SK-N-SH (cell line): ENCODE results near the gene TUBD1. TPM values are rescaled to one million over a fixed set of nuclear protein-coding genes. Genes with fewer than 3 reads are reported as not detected.
A peak's percentile ranks its signal among the peaks of the same experiment; 100 is the strongest.

Source experiments
- CTCF ChIA-PET: fragments of 300-600, 350-600 bp; formaldehyde crosslinking; extraction: SDS; loops from one replicate; lab custom pipeline; 2021; lab: Yijun Ruan, JAX
- POLR2A ChIA-PET: fragments of 350-600 bp; sonication (Branson Sonifier 250); formaldehyde crosslinking; extraction: SDS; loops from one replicate; lab custom pipeline; 2020; ENCODE audit warnings: antibody characterized with exemption, inconsistent platforms; lab: Yijun Ruan, JAX
- DNase-seq: peaks from one replicate; pipeline ENCODE4 v3.0.0; 2012
- H2AFZ ChIP-seq: fragments of 200-600 bp; sonication (generic); 2 replicates; pipeline ENCODE4 v1.8.1; 2016; ENCODE audit warnings: antibody characterized with exemption, mild to moderate bottlenecking, low read depth
- H3F3A ChIP-seq: fragments of 200-600 bp; sonication (generic); replicated peaks from 2 replicates; pipeline ENCODE3; 2016; ENCODE audit warnings: antibody characterized with exemption, mild to moderate bottlenecking; ENCODE audit not compliant: insufficient read depth
- H3K27ac ChIP-seq, 2 experiments: fragments of 200-500 bp in 1 of 2; fragments of 200-600 bp in 1 of 2; sonication (Bioruptor generic) in 1 of 2; sonication (generic), shearing (Covaris generic) in 1 of 2; 2 replicates each; pipeline versions ENCODE4 v1.5.1 to v1.6.1; 2014 to 2016; ENCODE audit warnings: low read depth in 2 of 2, inconsistent platforms in 1 of 2, low read length in 1 of 2, mild to moderate bottlenecking in 1 of 2, mixed read lengths in 1 of 2
- H3K27me3 ChIP-seq: fragments of 200-600 bp; sonication (generic), shearing (Covaris generic); 2 replicates; pipeline ENCODE4 v1.6.1; 2016; ENCODE audit warnings: mixed run types; ENCODE audit not compliant: insufficient read depth
- H3K36me3 ChIP-seq, 2 experiments: fragments of 200-500 bp in 1 of 2; fragments of 200-600 bp in 1 of 2; sonication (Bioruptor generic) in 1 of 2; sonication (generic) in 1 of 2; replicated peaks in 1 of 2; 2 replicates each; pipeline versions ENCODE3 to v1.5.1; 2014 to 2016; ENCODE audit warnings: low read length in 1 of 2, mild to moderate bottlenecking in 1 of 2; ENCODE audit not compliant: insufficient read depth in 2 of 2, control insufficient read depth in 1 of 2
- H3K4me1 ChIP-seq, 2 experiments: fragments of 200-500 bp in 1 of 2; fragments of 200-600 bp in 1 of 2; sonication (Bioruptor generic) in 1 of 2; sonication (generic), shearing (Covaris generic) in 1 of 2; 2 replicates each; pipeline versions ENCODE4 v1.5.1 to v1.6.1; 2014 to 2016; ENCODE audit warnings: low read depth in 1 of 2, low read length in 1 of 2, mixed run types in 1 of 2; ENCODE audit not compliant: insufficient read depth in 2 of 2, control insufficient read depth in 1 of 2
- H3K4me2 ChIP-seq: fragments of 200-600 bp; sonication (generic), shearing (Covaris generic); 2 replicates; pipeline ENCODE4 v1.6.1; 2017; ENCODE audit warnings: mixed run types
- H3K4me3 ChIP-seq, 2 experiments: fragments of 200-500 bp in 1 of 2; fragments of 200-600 bp in 1 of 2; sonication (Bioruptor generic) in 1 of 2; sonication (generic), shearing (Covaris generic) in 1 of 2; 2 replicates each; pipeline versions ENCODE4 v1.5.1 to v1.8.1; 2014 to 2016; ENCODE audit warnings: low read depth in 2 of 2, inconsistent platforms in 1 of 2, low read length in 1 of 2, mild to moderate bottlenecking in 1 of 2, mixed read lengths in 1 of 2, moderate library complexity in 1 of 2
- H3K79me2 ChIP-seq: fragments of 200-600 bp; sonication (generic); 2 replicates; pipeline ENCODE4 v1.8.1; 2017; ENCODE audit warnings: mild to moderate bottlenecking; ENCODE audit not compliant: insufficient read depth
- H3K9ac ChIP-seq: fragments of 200-600 bp; sonication (generic); 2 replicates; pipeline ENCODE4 v1.6.1; 2017; ENCODE audit warnings: mixed run types
- H3K9me2 ChIP-seq: fragments of 200-600 bp; sonication (generic); 2 replicates; pipeline ENCODE4 v1.6.1; 2017; ENCODE audit warnings: mixed run types
- H3K9me3 ChIP-seq: fragments of 200-600 bp; sonication (generic); 2 replicates; pipeline ENCODE4 v1.6.1; 2017; ENCODE audit warnings: mixed run types, mild to moderate bottlenecking, moderate library complexity
- H4K20me1 ChIP-seq: fragments of 200-600 bp; sonication (generic); 2 replicates; pipeline ENCODE4 v1.6.1; 2017; ENCODE audit warnings: mild to moderate bottlenecking, mixed run types; ENCODE audit not compliant: insufficient read depth
- ELF1 ChIP-seq: IDR thresholded peaks from 2 replicates; pipeline ENCODE4 v1.4.0; 2012
- EZH2phosphoT487 ChIP-seq: fragments of 200-600 bp; sonication (generic); IDR thresholded peaks from 2 replicates; pipeline ENCODE4 v1.6.1; 2017; ENCODE audit warnings: low read depth, mixed run types, mild to moderate bottlenecking, antibody characterized with exemption, moderate library complexity, borderline replicate concordance
- IRF3 ChIP-seq: fragments of 150-350 bp; IDR thresholded peaks from 2 replicates; pipeline ENCODE4 v1.6.1; 2016; ENCODE audit warnings: mild to moderate bottlenecking, low read depth, low read length
- MAX ChIP-seq: IDR thresholded peaks from 2 replicates; pipeline ENCODE4 v1.4.0; 2012; ENCODE audit warnings: low read depth
- MEF2A ChIP-seq: IDR thresholded peaks from 2 replicates; pipeline ENCODE4 v1.4.0; 2012; ENCODE audit warnings: low read depth, borderline replicate concordance
- MXI1 ChIP-seq: IDR thresholded peaks from 2 replicates; pipeline ENCODE4 v1.6.1; 2012; ENCODE audit warnings: mild to moderate bottlenecking, low read depth, low read length, improper control_type of control experiment
- PBX3 ChIP-seq: IDR thresholded peaks from 2 replicates; pipeline ENCODE4; 2012
- POLR2AphosphoS5 ChIP-seq: IDR thresholded peaks from 2 replicates; pipeline ENCODE4 v1.6.1; 2012; ENCODE audit warnings: low read depth, low read length
- RAD21 ChIP-seq: IDR thresholded peaks from 2 replicates; pipeline ENCODE4 v1.6.1; 2012; ENCODE audit warnings: mild to moderate bottlenecking, low read length
- REST ChIP-seq: IDR thresholded peaks from 2 replicates; pipeline ENCODE4 v1.6.1; 2012; ENCODE audit warnings: mild to moderate bottlenecking, low read depth, low read length, moderate library complexity
- RFX5 ChIP-seq: IDR thresholded peaks from 2 replicates; pipeline ENCODE4 v1.6.1; 2012; ENCODE audit warnings: mild to moderate bottlenecking, improper control_type of control experiment, low read length
- RXRA ChIP-seq: IDR thresholded peaks from 2 replicates; pipeline ENCODE4 v1.4.0; 2012; ENCODE audit warnings: low read depth, mild to moderate bottlenecking, borderline replicate concordance
- SIN3A ChIP-seq: IDR thresholded peaks from 2 replicates; pipeline ENCODE4 v1.6.1; 2012; ENCODE audit warnings: low read depth, mild to moderate bottlenecking, low read length, moderate library complexity, borderline replicate concordance
- SMC3 ChIP-seq: IDR thresholded peaks from 2 replicates; pipeline ENCODE4 v1.6.1; 2012; ENCODE audit warnings: low read depth, low read length, improper control_type of control experiment
- TCF12 ChIP-seq: IDR thresholded peaks from 2 replicates; pipeline ENCODE4 v1.4.0; 2012
- TEAD4 ChIP-seq: IDR thresholded peaks from 2 replicates; pipeline ENCODE4 v1.4.0; 2012; ENCODE audit warnings: mild to moderate bottlenecking, borderline replicate concordance; ENCODE audit not compliant: insufficient read depth
- USF1 ChIP-seq: IDR thresholded peaks from 2 replicates; pipeline ENCODE4 v1.4.0; 2012; ENCODE audit warnings: low read depth, borderline replicate concordance
- USF2 ChIP-seq: fragments of 150-350 bp; IDR thresholded peaks from 2 replicates; pipeline ENCODE4 v1.6.1; 2017; ENCODE audit warnings: antibody characterized with exemption, low read length, low read depth, borderline replicate concordance
- YY1 ChIP-seq: IDR thresholded peaks from 2 replicates; pipeline ENCODE4 v1.4.0; 2012; ENCODE audit warnings: low read depth, mild to moderate bottlenecking
- ZBTB33 ChIP-seq: IDR thresholded peaks from 2 replicates; pipeline ENCODE4 v1.4.0; 2012; ENCODE audit warnings: low read depth, borderline replicate concordance
- WGBS: methylation state at CpG from one replicate; pipeline ENCODE4 v1.1.6; 2017; ENCODE audit warnings: low lambda C conversion rate; 5-methylcytosine and 5-hydroxymethylcytosine counted together
- polyA plus RNA-seq, 3 experiments: library from polyadenylated mRNA; depleted of rRNA; stranded (reverse); fragments of >200 nt; gene quantifications; 2 replicates each; pipeline ENCODE4 v1.2.3, GENCODE V29; 2012

Gene TUBD1
- polyA plus RNA-seq, 1 of the 3 experiments (the other 2 are of a cell fraction) = 3.2 TPM

GRCh38 chr17:59811209-59811608 lies 81.5 kb downstream of the TUBD1 start:
- peaks cover 43% of the 10 kb centered on the region for H3F3A ChIP-seq
- H3K79me2 ChIP-seq = peaks cover 34% of the 10 kb centered on the region
- H3K27me3 ChIP-seq = no peaks in the 10 kb centered on the region
- H4K20me1 ChIP-seq = no peaks in the 10 kb centered on the region
- no peak overlapping the region for H2AFZ ChIP-seq
- H3K27ac ChIP-seq = peak overlapping the region; percentile 77 to 80; a peak in 3 of 4 replicates
- peaks cover 0 to 33% of the 10 kb centered on the region in 2 experiments; a peak in 3 of 4 replicates for H3K4me1 ChIP-seq
- H3K4me2 ChIP-seq = no peak overlapping the region
- H3K36me3 ChIP-seq = peaks cover 11 to 30% of the 10 kb centered on the region in 2 experiments
- POLR2A ChIA-PET = no interaction called here
- H3K9me3 ChIP-seq = no peaks in the 10 kb centered on the region
- no peak overlapping the region for H3K4me3 ChIP-seq
- CTCF ChIA-PET = no interaction called here
- WGBS = 77% methylated on average over 1 of the region's 1 CpG
- peak overlapping the region; percentile 32; the same call in 1 of the 2 replicates for H3K9ac ChIP-seq
- TF ChIP-seq TCF12 (no peak), MXI1 (no peak), USF1 (no peak), RXRA (no peak), SMC3 (no peak), PBX3 (no peak), YY1 (no peak), MAX (no peak), IRF3 (no peak), RFX5 (no peak), TEAD4 (no peak), MEF2A (no peak), USF2 (no peak), POLR2AphosphoS5 (no peak), REST (no peak), EZH2phosphoT487 (no peak), ELF1 (no peak), RAD21 (no peak), SIN3A (no peak), ZBTB33 (no peak)
- H3K9me2 ChIP-seq = no peaks in the 10 kb centered on the region
- DNase-seq = no peak
